Measurements from ENCODE around the gene GSDMA. TPM values are rescaled to one million over a fixed set of nuclear protein-coding genes. Genes with fewer than 3 reads are reported as not detected.

Gene GSDMA
- total RNA-seq, 2 experiments from 2014 or later, result 0.14 TPM; not detected in 1

DNA sequence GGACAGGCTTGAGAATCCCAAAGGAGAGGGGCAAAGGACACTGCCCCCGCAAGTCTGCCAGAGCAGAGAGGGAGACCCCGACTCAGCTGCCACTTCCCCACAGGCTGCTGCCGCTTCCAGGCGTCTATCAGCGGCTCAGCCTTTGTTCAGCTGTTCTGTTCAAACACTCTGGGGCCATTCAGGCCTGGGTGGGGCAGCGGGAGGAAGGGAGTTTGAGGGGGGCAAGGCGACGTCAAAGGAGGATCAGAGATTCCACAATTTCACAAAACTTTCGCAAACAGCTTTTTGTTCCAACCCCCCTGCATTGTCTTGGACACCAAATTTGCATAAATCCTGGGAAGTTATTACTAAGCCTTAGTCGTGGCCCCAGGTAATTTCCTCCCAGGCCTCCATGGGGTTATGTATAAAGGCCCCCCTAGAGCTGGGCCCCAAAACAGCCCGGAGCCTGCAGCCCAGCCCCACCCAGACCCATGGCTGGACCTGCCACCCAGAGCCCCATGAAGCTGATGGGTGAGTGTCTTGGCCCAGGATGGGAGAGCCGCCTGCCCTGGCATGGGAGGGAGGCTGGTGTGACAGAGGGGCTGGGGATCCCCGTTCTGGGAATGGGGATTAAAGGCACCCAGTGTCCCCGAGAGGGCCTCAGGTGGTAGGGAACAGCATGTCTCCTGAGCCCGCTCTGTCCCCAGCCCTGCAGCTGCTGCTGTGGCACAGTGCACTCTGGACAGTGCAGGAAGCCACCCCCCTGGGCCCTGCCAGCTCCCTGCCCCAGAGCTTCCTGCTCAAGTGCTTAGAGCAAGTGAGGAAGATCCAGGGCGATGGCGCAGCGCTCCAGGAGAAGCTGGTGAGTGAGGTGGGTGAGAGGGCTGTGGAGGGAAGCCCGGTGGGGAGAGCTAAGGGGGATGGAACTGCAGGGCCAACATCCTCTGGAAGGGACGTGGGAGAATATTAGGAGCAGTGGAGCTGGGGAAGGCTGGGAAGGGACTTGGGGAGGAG lies 52.5 kb downstream of the GSDMA start, which contains the start of gene CSF3:
TSS of gene CSF3 (plus strand) at position 436 of the 993 bp plus-strand sequence. CDS start at position 471, 35 bp downstream.
- H3K4me3 Mint-ChIP-seq, result no peak within 1 kb of the TSS
- intact Hi-C loops (cut with DNase I, micrococcal nuclease), result loop anchor here in 1 of 2 experiments (2.0 kb wide), 1 partner anchor 276 kb away; no protein-coding TSS in a partner anchor
- POLR2A ChIA-PET, result interaction anchor here (0.6 to 0.8 kb wide), 2 partner anchors 11 to 285 kb away, joined by 3 read pairs; no protein-coding TSS in a partner anchor

DNA sequence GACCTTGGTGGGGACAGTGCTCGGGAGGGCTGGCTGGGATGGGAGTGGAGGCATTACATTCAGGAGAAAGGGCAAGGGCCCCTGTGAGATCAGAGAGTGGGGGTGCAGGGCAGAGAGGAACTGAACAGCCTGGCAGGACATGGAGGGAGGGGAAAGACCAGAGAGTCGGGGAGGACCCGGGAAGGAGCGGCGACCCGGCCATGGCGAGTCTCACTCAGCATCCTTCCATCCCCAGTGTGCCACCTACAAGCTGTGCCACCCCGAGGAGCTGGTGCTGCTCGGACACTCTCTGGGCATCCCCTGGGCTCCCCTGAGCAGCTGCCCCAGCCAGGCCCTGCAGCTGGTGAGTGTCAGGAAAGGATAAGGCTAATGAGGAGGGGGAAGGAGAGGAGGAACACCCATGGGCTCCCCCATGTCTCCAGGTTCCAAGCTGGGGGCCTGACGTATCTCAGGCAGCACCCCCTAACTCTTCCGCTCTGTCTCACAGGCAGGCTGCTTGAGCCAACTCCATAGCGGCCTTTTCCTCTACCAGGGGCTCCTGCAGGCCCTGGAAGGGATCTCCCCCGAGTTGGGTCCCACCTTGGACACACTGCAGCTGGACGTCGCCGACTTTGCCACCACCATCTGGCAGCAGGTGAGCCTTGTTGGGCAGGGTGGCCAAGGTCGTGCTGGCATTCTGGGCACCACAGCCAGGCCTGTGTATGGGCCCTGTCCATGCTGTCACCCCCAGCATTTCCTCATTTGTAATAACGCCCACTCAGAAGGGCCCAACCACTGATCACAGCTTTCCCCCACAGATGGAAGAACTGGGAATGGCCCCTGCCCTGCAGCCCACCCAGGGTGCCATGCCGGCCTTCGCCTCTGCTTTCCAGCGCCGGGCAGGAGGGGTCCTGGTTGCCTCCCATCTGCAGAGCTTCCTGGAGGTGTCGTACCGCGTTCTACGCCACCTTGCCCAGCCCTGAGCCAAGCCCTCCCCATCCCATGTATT lies 53.5 kb downstream of the GSDMA start:
- DNase-seq, result no peak
- intact Hi-C loops (cut with DNase I, micrococcal nuclease), result loop anchor here in 1 of 2 experiments (2.0 kb wide), 1 partner anchor 275 kb away; no protein-coding TSS in a partner anchor
- CTCF ChIA-PET, result no interaction called here
- no peak overlapping the region for H3K4me3 Mint-ChIP-seq
- H3K27me3 ChIP-seq (ENCODE audit: control insufficient read depth in 1 of 2, insufficient read depth in 2 of 2, low read length in 2 of 2), result no peaks in the 10 kb centered on the region
- no peak for TF ChIP-seq CTCF (IDR thresholded peaks at IDR 0.05)
- H3K4me1 ChIP-seq (ENCODE audit: insufficient read depth, low read length), result peaks cover 5% of the 10 kb centered on the region
- peaks cover 21% of the 10 kb centered on the region for H3K36me3 ChIP-seq (ENCODE audit: insufficient read depth, low read length)
- no peak overlapping the region for H3K4me3 ChIP-seq (ENCODE audit: low read length)
- no peak overlapping the region for H3K27ac ChIP-seq (ENCODE audit: low read depth in 1 of 2, low read length in 2 of 2)
- peaks cover 6% of the 10 kb centered on the region for H3K4me1 Mint-ChIP-seq (ENCODE audit: low read depth)
- POLR2A ChIA-PET, result interaction anchor here (0.6 kb wide), 2 partner anchors 98 to 286 kb away, joined by 3 to 5 read pairs; partner anchors contain the start of gene GSDMB
- ATAC-seq (ENCODE audit: poor library complexity), result no peak
- peaks cover 13% of the 10 kb centered on the region for H3K36me3 Mint-ChIP-seq (ENCODE audit: low read depth)
- no peaks in the 10 kb centered on the region for H3K9me3 ChIP-seq (ENCODE audit: control insufficient read depth in 1 of 2, insufficient read depth in 1 of 2, low read length in 2 of 2)
- H3K27ac Mint-ChIP-seq, result no peak overlapping the region
- H3K9me3 Mint-ChIP-seq, result no peaks in the 10 kb centered on the region
- H3K27me3 Mint-ChIP-seq, result no peaks in the 10 kb centered on the region

More for the DNA sequence above, 52.5 kb downstream of the GSDMA start, which contains the start of gene CSF3:
- Mint-ChIP-seq H3K9me3 (no peaks in the 10 kb centered on the region), H3K4me1 (ENCODE audit: low read depth) (peaks cover 9% of the 10 kb centered on the region), H3K36me3 (ENCODE audit: low read depth) (peaks cover 7% of the 10 kb centered on the region), H3K27ac (no peak within 1 kb of the TSS), H3K27me3 (no peaks in the 10 kb centered on the region)
- TF ChIP-seq CTCF (IDR thresholded peaks at IDR 0.05), result no peak
- no peak within 1 kb of the TSS for H3K27ac ChIP-seq (ENCODE audit: low read depth in 1 of 2, low read length in 2 of 2)
- ATAC-seq (ENCODE audit: poor library complexity), result no peak
- no peak for DNase-seq
- H3K9me3 ChIP-seq (ENCODE audit: control insufficient read depth in 1 of 2, insufficient read depth in 1 of 2, low read length in 2 of 2), result no peaks in the 10 kb centered on the region
- no peaks in the 10 kb centered on the region for H3K27me3 ChIP-seq (ENCODE audit: control insufficient read depth in 1 of 2, insufficient read depth in 2 of 2, low read length in 2 of 2)
- CTCF ChIA-PET, result interaction anchor here (1.0 kb wide), 1 partner anchor 98 kb away, joined by 6 read pairs; no protein-coding TSS in a partner anchor
- no peak within 1 kb of the TSS for H3K4me3 ChIP-seq (ENCODE audit: low read length)
- peaks cover 8% of the 10 kb centered on the region for H3K4me1 ChIP-seq (ENCODE audit: insufficient read depth, low read length)
- peaks cover 17% of the 10 kb centered on the region for H3K36me3 ChIP-seq (ENCODE audit: insufficient read depth, low read length)

Data from CD4-positive, alpha-beta T cell (primary cell).